HG03108 (cell line): Measurements from ENCODE around the gene ERFL.
"Not testable (repeated sequence)": the region's sequence is repeated elsewhere in the genome, so short reads cannot be mapped to it uniquely, and the experiment has no call there.

Experiments
- ATAC-seq: cut with Tn5 transposase; IDR thresholded peaks from one replicate; pipeline ENCODE4 v1.9.1; 2021; ENCODE audit warnings: moderate library complexity; ENCODE audit not compliant: unreplicated experiment

Gene ERFL

GRCh38 chr19:41914424-41914834 is 13.8 kb downstream of the ERFL start:
- ATAC-seq = not testable (repeated sequence)

GRCh38 chr19:41913538-41914423 is 14.5 kb downstream of the ERFL start:
- no peak for ATAC-seq

- no peak for ATAC-seq
Measured at GRCh38 chr19:41912899-41913537, 15.2 kb downstream of the ERFL start.

- no peak for ATAC-seq
Measured at GRCh38 chr19:41911889-41912731, 16.1 kb downstream of the ERFL start.

GRCh38 chr19:41910992-41911888 is 17.0 kb downstream of the ERFL start:
- ATAC-seq = no peak

GRCh38 chr19:41910240-41910991 is 17.8 kb downstream of the ERFL start:
- no peak for ATAC-seq

- ATAC-seq = no peak
Measured at GRCh38 chr19:41909706-41910105, 18.5 kb downstream of the ERFL start.

GRCh38 chr19:41908724-41909464 is 19.4 kb downstream of the ERFL start:
- no peak for ATAC-seq

- no peak for ATAC-seq
Measured at GRCh38 chr19:41907994-41908615, 20.1 kb downstream of the ERFL start.

GRCh38 chr19:41906916-41907680 is 21.2 kb downstream of the ERFL start:
- no peak for ATAC-seq

- ATAC-seq = no peak
Measured at GRCh38 chr19:41906271-41906670, 22.0 kb downstream of the ERFL start.

GRCh38 chr19:41905273-41906002 is 22.8 kb downstream of the ERFL start:
- ATAC-seq = no peak

- no peak for ATAC-seq
Measured at GRCh38 chr19:41904118-41904870, 24.0 kb downstream of the ERFL start.

GRCh38 chr19:41903193-41903953 is 24.9 kb downstream of the ERFL start:
- no peak for ATAC-seq

- no peak for ATAC-seq
Measured at GRCh38 chr19:41902594-41902993, 25.7 kb downstream of the ERFL start.
